GM18951 (cell line): ENCODE results near the gene PPARG.
"Not testable (repeated sequence)": the region's sequence is repeated elsewhere in the genome, so short reads cannot be mapped to it uniquely, and the experiment has no call there.

ENCODE experiments used
- POLR2A ChIP-seq: IDR thresholded peaks from 4 replicates; pipeline ENCODE4 v1.6.1; 2011; ENCODE audit warnings: mild to moderate bottlenecking; ENCODE audit not compliant: insufficient read length, insufficient read depth; ENCODE audit errors: extremely low read depth
- in situ Hi-C: fragments of 300-500 bp; cut with MboI; formaldehyde crosslinking; loops from one replicate; pipeline ENCODE4 v1.12.0; 2022; ENCODE audit warnings: low sequenced_read_pairs, mixed read lengths, inconsistent platforms; ENCODE audit not compliant: unreplicated experiment

Gene PPARG

DNA sequence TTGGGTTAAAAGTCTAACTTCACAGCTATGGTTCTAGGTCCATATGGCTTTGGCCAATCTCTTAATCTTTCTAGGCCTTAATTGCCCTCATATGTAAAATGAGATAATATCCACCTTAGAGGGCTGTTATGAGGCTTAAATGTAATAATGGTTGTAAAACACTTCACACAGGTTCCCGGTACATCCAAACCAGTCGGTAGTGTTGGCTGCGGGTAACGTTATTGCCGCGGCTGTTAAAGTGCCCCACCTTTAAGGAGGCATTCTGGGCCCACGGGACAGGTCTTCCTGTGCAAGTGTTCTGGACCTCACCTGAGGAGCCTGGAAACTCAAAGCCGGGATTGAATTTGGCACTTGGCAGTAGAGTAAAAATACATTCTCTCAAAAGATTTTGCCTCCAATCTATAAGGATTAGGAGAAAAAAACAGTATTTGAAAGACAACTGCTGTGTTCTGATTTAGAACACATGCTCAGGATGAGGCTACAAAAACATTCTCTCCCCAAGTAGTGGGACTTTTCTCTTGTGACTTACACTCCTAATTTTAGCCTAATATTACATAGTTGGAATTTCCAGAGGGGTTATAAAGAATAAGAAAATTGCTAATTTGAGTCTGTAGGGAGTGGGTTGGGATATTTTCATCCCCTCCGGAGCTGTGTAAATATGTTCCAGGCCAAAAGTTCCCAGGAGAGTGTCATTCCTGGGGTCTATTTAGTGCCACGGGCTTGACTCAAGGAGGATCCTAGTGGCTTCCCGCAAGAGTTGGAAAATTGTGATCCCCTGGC, 150.5 kb downstream of the PPARG start:
- no peak for TF ChIP-seq POLR2A
- in situ Hi-C loops = no loop called here

DNA sequence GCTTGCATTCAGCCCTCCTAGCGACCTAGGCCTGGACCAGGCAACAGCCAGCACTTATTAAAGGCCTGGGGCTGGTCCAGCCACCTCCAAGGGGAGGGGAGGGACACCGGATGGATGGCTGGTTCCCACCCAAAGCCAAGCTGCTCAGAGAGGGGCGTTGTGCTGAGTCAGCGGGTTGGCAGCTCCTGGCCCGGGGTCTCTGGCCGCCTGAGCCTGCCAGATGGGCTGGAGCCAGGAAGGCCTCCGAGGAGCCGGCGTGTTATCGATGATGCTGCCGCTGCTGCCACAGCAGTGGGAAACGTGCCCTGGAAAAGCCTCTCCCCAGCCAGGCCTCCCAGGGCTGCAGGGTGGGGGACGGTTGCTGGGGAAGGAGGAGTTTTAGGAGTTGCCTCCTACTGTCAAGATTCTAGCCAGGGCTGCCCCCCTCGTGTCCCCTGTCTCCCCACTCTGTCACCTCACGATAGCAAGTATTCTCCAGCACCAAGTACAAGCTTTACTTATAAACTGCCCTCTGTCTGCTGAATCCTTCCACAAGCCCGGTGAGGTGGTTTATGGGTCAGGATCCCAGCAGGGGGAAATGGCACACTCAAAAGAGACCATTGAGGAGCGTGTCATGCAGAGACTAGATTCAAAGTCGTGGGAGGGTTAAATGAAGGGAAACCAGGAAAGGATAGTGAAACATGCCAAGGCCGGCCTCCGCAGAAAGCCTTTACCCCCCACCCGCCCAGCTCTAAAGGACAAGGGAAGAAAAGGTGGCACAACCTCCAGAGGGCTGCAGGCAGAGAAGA, 152.3 kb downstream of the PPARG start:
- in situ Hi-C loops = no loop called here
- TF ChIP-seq POLR2A = no peak

DNA sequence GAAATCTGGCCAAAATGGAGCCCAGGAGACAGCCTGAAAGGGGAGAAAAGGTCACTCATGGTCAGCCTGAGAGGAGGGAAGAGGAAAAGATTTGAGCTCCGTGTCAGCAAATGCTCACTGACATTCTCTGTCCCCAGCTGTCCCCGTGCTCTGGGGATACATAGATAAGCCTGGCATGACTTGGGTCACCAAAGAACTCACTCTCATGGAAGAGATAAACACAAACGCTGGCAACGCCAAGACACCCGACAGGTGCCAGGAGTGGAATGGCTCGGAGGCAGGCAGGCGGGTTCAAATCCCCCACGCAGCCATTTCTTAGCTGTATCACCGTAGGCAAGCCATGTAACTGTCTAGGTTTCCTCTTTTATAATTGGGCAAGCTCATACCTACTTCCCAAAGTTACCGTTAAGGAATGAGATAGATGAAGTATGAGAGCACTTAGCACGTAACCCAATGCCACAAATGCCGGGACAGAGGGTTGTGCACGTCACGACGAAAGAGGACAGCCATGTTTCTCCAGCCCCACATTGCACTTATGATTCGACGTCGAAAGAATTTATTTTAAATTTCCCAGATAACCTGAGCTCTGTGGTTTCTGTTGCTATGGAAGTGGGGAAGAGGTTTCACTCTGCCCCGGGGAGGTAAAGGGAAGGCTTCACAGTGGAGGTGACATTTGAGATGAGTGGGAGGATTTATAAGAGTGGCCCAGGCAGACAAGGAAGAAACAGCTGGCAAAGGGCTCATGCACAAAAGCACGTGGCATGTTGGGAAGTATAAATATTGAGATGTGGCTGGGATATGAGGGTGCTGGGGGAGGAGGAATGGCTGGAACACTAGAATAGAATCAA, 154.0 kb downstream of the PPARG start:
- in situ Hi-C loops = no loop called here
- TF ChIP-seq POLR2A = no peak

DNA sequence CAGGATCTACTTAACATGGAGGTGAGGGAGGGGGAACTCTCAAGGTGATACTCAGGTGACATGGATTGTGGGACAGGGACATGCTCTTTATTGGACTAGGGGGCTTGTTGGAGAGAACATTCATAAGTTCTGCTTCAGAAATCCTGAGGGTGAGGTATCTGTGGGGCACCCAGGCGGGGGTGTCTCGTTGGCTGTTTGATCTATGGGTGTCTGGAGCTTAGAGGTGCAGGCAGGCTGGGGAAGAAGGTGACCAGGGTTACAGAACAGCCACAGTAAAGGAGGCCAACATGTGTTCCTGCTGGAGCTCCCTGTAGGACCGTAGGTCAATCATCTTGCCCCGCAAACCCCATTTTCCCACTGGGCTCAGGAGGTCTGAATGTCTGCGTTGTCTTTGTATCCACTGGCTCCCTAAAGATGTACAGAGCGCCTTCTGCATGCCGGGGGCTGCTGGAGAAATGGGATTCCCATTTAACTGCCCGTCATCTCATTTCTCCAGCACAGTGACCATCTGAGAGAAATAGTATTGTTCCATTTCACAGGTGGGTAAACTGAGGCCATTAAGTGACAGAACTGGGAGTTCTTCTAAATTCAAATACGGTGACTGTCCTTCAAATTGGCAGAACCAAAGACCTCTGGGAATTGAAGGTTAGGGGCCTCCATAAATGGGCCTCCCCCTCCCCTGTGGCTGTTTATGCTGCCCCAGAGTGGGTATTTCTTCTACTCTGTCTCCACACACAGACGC, 155.1 kb downstream of the PPARG start:
- in situ Hi-C loops = no loop called here

DNA sequence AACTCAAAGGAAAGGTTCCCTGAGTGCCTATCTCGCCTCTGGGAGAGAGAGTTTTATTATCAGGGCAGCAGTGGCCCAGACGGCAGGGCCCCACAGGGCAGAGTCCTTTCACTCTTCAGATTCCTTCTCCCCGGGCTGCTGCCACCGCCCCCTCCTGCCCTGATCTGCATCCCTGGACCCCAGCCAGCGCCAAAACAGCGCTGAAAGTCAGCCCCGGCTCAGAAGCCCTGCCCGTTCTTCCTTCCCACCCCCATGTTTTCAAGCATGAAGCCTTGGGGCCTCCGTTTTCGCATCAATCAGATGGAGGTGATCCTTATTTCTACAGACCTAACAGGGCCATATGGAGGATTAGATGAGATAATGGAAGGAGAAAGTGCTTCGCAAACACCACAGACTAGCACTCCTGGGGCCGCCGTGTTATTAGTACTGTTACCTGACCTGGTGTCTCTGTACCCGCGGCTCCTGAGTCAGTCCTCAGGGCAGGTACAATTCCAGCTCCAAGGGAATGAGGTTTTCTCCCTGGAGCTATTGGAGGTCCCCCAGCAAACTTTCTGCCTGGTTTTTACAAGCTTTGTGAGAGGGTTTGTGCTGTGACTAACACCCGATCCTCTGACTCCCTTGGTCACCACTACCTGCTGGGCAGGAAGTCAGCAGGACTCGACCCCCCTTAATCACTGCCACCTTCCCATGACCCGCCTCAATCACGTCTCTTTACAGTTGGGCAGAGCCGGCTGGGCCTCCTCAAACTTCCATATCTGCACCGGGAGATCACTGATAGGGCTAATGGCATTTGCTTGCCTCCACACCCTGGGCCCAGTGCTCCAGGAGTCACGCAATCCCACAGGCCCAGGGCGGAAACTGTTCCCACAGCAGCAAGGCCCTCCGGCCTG, 156.0 kb downstream of the PPARG start:
- in situ Hi-C loops = no loop called here
- TF ChIP-seq POLR2A = no peak

More for the DNA sequence above, 155.1 kb downstream of the PPARG start:
- no peak for TF ChIP-seq POLR2A

DNA sequence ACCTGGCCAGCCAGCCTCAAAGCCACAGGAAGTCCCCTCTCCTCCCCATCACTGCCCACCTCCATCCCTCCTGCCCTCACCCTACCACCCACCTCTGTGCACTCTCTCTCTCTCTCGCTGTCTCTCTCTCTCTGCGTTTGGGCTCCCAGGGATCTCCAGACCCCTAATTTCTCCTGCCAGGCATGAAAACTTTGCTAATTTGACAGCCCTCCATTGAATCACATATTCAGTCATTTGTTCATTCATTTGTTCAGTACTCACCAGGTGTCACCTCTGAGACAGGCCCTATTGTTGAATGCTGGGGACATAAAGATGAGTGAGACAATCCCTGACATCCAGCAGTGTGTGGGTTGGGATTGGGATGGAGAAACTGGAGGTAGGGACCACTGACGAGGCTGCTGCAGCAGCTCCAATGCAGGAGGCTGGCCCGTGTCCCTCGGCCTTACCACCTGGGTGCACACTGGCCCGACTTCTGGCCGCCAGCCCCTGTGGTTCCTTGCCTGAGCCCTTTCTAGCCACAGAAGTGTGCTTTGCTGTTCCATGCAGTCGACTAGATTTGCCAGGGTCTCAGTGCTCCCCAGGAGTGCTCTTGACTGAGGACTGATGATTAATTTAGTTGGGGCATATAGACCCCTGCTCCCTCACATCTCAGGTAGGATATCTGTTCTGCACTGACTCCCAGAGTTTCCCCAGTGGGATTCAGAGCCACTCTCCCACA, 156.8 kb downstream of the PPARG start:
- no peak for TF ChIP-seq POLR2A
- in situ Hi-C loops = no loop called here

DNA sequence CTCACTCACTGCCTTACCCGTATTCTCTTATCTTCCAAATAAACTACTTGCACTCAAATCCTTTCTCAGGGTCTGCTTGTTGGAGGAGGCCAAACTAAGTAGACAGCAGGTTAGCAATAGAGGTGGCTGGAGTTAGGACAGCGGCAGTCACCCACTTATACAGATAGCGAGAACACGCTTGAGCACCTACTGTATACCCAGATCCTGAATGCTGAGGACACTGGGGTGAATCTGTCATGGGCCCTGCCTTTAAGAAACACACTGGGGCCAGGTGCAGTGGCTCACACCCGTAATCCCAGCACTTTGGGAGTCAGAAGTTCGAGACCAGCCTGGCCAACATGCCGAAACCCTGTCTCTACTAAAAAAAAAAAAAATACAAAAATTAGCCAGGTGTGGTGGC, 157.4 kb downstream of the PPARG start:
- in situ Hi-C loops = no loop called here

DNA sequence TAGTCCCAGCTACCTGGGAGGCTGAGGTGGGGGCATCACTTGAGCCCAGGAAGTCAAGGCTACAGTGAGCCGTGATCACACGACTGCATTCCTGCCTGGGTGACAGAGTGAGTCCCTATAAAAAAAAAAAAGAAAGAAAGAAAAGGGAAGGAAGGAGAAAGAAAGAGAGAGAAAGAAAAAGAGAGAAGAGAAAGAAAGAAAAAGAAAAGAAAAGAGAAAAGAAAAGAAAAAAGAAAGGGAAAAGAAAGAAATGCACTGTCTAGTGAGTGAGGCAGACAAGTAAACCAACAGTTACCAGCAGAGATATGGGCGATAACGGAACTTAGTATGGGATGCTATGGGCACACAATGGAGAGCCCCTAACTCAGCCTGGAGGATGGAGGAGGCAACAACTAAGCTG, 158.2 kb downstream of the PPARG start:
- in situ Hi-C loops = no loop called here

More for the DNA sequence above, 157.4 kb downstream of the PPARG start:
- TF ChIP-seq POLR2A = no peak

DNA sequence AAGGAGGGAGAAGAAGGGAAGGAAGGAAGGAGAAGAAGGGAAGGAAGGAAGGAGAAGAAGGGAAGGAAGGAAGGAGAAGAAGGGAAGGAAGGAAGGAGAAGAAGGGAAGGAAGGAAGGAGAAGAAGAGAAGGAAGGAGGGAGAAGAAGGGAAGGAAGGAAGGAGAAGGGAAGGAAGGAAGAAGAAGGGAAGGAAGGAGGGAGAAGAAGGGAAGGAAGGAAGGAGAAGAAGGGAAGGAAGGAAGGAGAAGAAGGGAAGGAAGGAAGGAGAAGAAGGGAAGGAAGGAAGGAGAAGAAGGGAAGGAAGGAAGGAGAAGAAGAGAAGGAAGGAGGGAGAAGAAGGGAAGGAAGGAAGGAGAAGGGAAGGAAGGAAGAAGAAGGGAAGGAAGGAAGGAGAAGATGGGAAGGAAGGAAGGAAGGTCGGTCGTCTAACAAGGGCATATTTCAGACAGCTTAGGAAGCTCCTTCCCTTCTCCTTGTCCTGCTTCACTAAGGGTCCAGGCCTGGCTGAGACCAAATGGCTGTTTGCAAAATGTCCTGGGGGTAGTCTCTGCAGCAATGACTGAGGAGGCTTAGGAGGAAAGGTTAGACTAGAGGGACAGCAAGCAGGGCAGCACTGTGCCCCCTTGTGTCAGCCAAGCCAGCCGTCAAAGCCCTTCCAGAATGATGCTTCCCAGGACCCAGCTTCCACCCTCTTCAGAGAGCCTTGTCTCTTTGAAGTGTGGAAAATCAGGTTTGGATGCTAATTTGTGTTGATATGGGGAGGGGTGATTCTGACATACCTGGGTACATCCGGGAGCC, 159.7 kb downstream of the PPARG start:
- in situ Hi-C loops = not testable (repeated sequence)

More for the DNA sequence above, 158.2 kb downstream of the PPARG start:
- TF ChIP-seq POLR2A = no peak

DNA sequence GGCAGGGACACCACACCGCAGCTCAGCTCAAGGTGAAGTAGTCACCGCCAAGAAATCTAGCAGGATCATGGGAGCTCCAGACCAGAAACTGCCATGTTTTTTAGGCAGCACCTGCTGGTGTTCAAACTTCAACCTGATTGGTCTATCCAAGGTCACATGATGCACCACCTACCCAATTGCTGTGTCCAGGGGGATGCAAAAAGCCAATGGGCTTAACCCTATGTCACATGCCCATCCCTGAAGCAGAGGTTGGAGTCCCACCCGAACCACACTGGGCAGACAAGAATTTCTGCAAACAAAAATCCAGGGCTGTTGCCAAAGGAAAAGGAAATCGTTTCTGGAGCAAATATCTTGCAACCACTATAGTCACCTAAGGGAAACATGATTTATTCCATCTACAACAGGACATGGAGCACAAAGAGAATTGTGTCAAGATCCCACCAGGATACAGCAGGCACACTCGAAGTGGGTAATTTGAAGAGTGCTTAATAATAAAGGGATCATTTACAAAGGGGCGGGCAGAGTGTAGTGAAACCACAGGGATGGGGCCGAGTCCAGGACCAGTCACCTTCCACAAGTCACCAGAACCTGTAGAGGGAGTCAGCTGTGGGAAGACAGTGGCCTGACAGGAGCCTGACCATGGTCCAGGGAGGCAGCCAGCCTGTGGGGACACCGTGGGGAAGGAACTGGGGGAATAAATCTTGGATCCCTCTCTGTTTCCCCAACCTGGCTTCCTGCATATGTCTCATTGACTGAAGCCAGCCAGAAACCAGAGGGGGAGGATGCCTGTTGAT, 161.2 kb downstream of the PPARG start:
- in situ Hi-C loops = no loop called here

More for the DNA sequence above, 161.2 kb downstream of the PPARG start:
- no peak for TF ChIP-seq POLR2A
